GM18508 (cell line): ENCODE measurements around the gene TFB2M.
"Not testable (repeated sequence)": the region's sequence is repeated elsewhere in the genome, so short reads cannot be mapped to it uniquely, and the experiment has no call there.

ENCODE experiments used
- ATAC-seq: cut with Tn5 transposase; IDR thresholded peaks from one replicate; pipeline ENCODE4 v1.9.1; 2021; ENCODE audit warnings: moderate number of reproducible peaks; ENCODE audit not compliant: insufficient read depth, unreplicated experiment

The TFB2M gene, protein sequence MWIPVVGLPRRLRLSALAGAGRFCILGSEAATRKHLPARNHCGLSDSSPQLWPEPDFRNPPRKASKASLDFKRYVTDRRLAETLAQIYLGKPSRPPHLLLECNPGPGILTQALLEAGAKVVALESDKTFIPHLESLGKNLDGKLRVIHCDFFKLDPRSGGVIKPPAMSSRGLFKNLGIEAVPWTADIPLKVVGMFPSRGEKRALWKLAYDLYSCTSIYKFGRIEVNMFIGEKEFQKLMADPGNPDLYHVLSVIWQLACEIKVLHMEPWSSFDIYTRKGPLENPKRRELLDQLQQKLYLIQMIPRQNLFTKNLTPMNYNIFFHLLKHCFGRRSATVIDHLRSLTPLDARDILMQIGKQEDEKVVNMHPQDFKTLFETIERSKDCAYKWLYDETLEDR

GRCh38 chr1:246566128-246566812 is at the start of gene TFB2M, which contains the start of gene CNST:
Gene TFB2M (minus strand): TSS chr1:246566261. CDS start chr1:246566138, 123 bp downstream.
Gene CNST (plus strand): TSS chr1:246566456. CDS start chr1:246591563, 25,107 bp downstream.
- ATAC-seq = peak; percentile 93

- ATAC-seq = no peak
These were observed 47.2 kb upstream of the TFB2M start for GRCh38 chr1:246613096-246613758.

DNA sequence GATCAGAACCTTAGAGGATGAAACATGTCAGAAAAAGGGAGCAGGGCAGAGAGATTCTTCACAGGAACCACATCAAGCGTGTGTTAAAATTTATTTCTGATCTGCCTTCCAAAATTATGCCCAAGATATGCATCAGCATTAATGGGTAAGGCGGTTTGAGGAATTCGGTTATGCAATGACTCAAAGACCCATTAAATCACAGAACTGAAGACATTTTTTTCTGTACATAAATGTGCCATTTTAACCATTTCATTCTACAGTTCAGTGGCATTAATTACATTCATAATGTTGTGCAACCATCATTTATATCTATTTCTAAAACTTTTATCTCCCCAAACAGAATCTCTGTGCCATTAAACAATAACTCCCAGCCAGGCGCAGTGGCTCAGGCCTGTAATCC is 43.6 kb upstream of the TFB2M start:
- ATAC-seq = no peak

DNA sequence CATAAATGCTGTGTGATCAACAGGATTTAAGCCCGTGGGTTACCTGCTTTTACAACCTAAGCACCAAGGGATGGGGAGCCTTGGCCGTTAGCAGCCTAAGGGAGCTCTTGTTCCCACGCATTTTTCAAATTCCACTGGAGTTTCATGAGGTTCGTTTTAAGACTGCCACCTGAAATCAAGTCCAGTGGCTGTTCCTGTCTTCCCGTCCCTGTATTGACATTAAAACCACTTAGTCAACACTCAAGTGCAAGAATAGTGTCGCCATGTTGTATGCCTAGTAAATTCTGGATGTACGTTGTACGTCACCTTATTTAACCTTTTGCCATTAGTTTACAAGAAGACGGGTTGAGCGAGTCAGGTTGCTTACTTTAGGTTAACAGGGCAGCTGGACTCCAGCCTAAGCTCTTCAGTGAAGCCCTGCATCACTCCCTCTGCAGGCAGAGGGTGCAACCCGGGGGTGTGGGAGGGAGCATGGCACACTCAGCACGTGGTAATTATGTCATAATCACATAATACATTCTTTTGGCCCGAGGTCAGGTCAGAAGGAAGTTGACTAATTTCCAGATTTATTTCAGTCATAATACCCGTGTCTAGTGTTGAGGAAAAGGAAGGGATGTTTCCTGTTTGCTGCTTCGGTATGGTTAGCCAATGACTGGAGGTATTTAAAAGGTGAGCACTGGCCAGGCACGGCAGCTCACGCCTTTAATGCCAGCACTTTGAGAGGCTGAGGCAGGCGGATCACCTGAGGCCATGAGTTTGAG is 42.7 kb upstream of the TFB2M start:
- peak; percentile 51 for ATAC-seq

- no peak for ATAC-seq
These were observed 41.4 kb upstream of the TFB2M start for GRCh38 chr1:246607462-246607861.

- ATAC-seq = not testable (repeated sequence)
These were observed 39.2 kb upstream of the TFB2M start for GRCh38 chr1:246605231-246605630.

DNA sequence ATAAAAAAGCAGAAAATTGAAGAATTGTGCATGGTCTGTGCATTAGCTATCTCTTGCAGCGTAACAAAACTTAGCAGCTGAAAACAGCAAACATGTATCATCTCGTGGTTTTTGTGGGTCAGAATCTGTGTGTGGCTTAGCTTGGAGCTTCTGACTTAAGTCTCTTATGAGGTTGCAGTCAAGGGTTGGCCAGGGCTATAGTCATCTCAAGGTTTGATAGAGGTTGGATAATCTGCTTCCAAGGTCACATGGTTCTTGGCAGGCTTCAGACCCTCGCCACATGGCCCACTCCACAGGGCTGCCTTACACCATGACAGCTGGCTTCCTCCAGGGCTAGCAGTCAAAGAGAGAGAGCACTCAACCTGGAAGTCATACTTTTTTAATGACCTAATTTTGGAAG is 36.1 kb upstream of the TFB2M start:
- ATAC-seq = no peak

- ATAC-seq = no peak
These were observed 34.5 kb upstream of the TFB2M start for GRCh38 chr1:246600579-246600978.

GRCh38 chr1:246599315-246599714 is 33.3 kb upstream of the TFB2M start:
- ATAC-seq = no peak

- no peak for ATAC-seq
These were observed 31.9 kb upstream of the TFB2M start for GRCh38 chr1:246597971-246598370.

DNA sequence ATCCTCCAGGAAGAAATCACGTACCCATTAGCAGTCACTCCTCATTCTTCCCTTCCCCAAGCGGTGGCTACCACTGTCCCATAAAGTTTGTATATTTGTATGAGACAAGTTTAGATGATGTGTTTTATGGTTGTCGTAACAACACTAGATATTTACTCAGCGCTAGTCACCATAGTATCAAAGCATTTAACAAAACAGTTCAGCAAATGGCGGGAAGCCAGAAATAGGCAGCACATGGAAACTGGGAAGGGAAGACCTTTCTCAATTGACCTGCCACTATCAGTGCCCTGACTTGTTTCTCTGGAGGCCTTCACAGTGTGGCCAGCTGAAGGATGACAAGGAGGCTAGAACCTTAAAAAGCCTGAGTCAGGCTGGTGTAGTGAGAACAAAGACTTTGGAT is 31.3 kb upstream of the TFB2M start:
- ATAC-seq = no peak

- ATAC-seq = no peak
These were observed 29.1 kb upstream of the TFB2M start for GRCh38 chr1:246595146-246595545.

- ATAC-seq = no peak
These were observed 26.6 kb upstream of the TFB2M start for GRCh38 chr1:246592695-246593094.

DNA sequence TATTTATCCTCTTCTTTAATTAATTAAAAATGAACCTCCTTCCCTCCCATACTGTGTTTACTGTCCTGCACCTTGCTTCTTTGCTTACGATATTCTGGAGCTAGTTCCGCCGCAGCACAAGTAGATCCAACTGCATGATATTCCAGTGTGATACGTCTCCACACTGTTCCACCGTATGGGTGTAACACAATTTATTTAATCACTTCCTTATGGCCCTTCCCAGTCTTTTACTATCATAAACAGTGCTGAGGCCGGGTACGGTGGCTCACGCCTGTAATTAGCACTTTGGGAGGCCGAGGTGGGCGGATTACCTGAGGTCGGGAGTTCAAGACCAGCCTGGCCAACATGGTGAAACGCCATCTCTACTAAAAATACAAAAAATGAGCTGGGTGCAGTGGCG is 25.9 kb upstream of the TFB2M start:
- no peak for ATAC-seq

- ATAC-seq = peak; percentile 95
These were observed 25.4 kb upstream of the TFB2M start for GRCh38 chr1:246591504-246591903.

DNA sequence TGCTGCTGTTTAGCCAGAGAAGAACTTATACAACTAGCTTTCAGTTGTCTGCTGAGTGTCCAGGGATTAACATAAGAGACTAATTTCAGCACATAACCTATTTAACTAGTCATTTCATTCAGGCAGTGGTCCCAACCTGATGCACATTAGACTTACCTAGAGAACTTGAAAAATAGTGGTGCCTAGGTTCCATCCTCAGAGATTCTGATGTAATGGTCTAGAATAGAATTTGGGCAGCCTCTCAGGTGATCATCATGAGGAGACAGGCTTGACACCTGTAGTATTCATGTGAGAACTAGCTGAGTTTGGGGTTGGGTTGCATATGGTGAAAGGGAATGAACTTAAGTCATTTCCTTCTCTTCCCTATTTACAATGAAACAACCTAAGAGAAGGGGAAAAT is 25.0 kb upstream of the TFB2M start:
- no peak for ATAC-seq

GRCh38 chr1:246589919-246590318 is 23.9 kb upstream of the TFB2M start:
- not testable (repeated sequence) for ATAC-seq

- no peak for ATAC-seq
These were observed 22.2 kb upstream of the TFB2M start for GRCh38 chr1:246588159-246588721.

GRCh38 chr1:246587606-246588005 is 21.5 kb upstream of the TFB2M start:
- ATAC-seq = no peak

GRCh38 chr1:246587032-246587431 is 21.0 kb upstream of the TFB2M start:
- no peak for ATAC-seq
